Dermis blood vessel endothelial cell (primary cell): ENCODE results near the gene GCC2. TPM values are rescaled to one million over a fixed set of nuclear protein-coding genes. Genes with fewer than 3 reads are reported as not detected.
"Not testable (repeated sequence)": the region's sequence is repeated elsewhere in the genome, so short reads cannot be mapped to it uniquely, and the experiment has no call there.

Experiments used
- DNase-seq: peaks from one replicate; pipeline ENCODE4 v3.0.0; 2010
- total RNA-seq: library from RNA; depleted of rRNA; stranded (reverse); fragments of >200 nt; gene quantifications from 2 replicates; pipeline ENCODE4 v1.2.3, GENCODE V29; 2014

Gene GCC2
- total RNA-seq, 1 donor from 2014 or later: 26.7 TPM

DNA sequence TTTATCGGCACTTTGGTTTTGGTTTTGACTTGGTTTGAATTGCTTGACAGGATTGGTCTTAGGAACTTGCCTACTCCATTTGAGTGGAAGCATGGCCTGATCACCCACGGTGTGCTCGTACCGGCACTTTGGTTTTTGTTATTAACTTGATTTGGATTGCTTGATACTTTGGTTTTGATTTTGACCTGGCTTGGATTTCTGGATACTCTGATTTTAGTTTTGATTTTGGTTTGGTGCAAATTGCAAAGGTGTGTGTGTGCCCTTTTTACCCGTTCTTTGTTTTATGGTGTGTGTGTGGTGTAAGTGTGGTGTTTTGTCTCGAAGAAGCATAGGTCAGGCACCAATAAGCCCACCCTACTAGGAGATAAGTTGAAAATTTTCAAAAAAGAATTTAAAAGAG, 75.7 kb downstream of the GCC2 start:
- DNase-seq: not testable (repeated sequence)

DNA sequence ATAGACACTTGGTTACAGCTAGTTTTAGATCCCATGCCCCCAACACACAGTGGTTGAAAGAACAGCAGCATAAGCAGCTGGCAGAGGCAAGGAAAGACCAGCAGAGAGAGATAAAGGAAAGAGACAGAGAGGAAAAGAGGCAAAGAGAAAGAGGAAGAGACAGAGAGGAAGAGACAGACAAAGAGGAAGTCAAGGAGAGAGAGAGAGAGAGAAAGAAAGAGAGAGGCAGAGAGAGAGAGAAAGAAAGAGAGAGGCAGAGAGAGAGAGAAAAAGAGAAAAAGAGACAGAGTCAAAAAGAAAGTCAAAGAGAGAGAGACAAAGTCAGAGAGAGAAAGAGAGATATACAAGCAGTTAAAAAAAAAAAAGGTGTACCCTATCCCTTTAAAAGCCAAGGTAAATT, 76.3 kb downstream of the GCC2 start:
- not testable (repeated sequence) for DNase-seq

DNA sequence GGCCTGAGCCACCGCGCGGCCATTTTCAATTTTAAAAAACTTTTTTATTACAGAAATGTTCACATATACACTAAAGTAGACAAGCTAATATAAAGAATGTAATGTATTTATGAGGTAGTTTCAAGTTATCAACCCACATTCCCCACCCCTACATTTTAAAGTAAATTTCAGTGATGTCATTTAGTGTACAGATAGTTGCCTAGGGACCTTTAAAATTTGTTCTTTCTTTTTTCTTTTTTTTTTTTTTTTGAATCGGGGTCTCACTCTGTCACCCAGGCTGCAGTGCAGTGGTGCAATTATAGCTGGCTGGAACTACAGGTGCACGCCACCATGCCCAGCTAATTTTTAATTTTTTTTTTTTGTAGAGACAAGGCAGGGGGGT, 82.7 kb downstream of the GCC2 start:
- no peak for DNase-seq

DNA sequence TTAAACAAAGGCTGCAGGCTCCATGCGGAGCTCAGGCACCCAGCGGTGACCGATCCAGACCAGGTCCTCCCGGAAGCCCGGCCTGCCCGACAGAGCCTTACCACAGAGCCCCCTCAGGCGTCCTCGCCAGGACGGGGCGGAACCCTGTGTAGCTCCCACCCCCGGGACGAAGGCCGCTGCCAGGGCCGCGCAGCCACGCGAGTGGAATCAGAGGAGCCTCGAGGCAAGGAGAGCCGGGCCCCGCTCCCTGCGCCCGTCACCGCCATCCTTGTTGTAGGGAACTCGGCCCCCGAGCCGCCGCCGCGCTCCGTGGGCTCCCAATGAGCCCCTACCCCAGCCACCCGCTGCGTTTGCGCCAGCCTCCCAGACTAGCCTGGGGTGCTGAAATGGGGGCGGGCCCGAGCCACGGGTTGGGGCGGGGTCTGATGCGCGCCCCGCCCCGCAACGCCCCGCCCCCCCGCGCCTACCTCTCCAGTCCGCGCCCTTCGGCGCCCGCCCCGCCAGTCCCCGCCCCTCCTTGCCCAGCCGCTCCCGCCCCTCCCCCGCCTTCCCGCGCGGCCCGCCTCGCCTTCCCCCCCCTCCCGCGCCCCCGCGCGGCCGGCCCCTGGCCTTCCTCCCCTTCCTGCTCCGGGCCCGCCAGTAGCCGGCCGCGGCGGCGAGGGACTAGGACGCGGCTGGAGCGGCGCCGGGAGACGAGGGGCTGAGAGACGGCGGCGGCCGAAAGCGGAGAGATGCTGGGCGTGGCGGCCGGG, 85.0 kb downstream of the GCC2 start, which contains the start of gene LIMS1:
TSS of gene LIMS1 (plus strand) at position 639 of the 752 bp plus-strand sequence. CDS start at position 732, 93 bp downstream.
- DNase-seq: peak; percentile 91

DNA sequence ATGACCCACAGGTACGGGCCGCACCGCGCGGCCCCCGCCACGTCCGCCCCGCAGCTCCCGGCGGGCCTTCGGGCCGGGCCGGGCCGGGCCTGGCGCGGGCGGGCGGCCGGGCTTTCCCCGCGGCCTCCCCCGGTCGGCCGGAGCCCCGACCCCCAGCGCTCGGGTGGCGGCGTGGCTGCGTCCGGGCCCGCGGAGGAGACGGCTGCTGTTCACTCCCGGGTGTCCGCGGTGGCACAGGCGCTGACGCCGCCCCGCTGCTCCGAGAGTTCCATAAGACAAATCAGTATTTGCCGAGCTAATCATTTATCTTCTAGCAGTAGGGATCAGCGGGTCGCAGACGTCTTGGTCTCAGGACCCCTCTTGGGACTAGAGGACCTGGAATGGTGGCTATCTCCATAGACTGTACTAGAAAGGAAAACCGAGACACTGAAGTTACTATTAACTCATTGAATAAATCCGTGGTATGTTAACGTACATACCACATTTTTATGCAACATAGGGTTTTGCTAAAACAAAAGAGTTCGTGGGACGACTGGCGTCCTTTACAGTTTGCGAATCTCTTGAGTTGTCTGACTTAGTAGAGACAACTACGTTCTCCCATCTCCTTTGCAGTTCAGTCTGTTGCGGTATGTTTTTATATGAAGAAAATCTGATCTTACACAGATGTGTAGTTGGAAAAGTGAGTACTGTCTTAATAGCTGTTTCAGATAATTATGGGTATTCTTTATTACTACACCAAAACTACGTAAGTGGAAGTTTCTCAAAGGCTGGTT, 85.8 kb downstream of the GCC2 start:
- DNase-seq: peak; percentile 53

DNA sequence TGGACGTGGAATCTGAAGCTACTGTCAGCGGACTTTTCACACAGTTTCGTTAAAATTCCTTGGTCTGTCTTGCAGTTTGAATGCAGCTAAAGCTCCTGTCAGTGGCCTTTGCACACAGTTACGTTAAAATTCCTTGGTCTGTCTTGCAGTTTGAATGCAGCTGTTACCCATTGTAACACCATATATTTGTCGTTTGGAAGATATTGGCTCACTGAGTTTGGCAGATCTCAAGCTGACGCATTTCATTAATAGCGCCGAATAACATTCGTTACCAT, 86.3 kb downstream of the GCC2 start:
- peak; percentile 37 for DNase-seq

DNA sequence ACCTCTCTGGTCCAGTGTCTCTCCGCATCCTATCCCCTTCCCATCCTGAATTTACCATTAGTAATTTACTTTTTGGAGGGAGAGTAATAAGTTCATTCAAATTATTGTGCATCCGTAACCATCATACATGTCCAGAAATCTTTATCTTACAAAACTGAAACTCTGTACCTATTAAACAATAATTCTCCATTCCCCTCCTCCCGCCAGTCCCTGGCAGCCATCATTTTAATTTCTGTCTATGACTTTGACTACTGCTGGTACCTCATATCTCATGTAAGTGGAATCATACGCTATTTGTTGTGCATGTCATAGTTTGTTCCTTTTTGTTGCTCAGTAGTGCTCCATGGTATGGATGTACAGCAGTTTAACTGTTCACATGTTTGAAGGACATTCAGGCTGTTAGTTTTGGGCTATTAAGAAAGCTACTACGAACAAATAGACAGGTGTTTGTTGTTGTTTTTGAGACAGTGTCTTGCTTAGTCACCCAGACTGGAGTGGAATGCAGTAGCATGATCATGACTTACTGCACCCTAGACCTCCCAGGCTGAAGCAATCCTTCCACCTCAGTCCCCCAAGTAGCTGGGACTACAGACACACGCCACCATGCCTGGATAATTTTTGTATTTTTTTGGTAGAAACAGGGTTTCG, 87.3 kb downstream of the GCC2 start:
- no peak for DNase-seq

DNA sequence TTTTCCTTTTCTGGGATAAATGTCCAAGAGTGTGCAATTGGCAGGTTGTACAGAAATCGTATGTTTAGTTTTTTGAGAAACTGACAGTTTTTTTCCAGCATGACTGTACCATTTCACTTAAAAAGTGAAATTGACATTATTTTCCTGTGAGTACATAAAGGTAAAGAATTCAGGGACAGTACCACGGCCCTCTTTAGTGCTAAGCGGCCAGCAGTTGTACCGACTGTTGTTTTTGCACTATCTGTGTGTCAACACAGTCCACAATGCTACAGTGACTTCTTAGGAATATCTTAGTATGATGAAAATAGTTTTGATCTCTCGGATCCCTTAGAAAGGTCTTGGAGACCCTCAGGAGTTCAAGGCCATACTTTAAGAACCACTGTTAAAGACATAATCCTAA, 87.9 kb downstream of the GCC2 start:
- no peak for DNase-seq

DNA sequence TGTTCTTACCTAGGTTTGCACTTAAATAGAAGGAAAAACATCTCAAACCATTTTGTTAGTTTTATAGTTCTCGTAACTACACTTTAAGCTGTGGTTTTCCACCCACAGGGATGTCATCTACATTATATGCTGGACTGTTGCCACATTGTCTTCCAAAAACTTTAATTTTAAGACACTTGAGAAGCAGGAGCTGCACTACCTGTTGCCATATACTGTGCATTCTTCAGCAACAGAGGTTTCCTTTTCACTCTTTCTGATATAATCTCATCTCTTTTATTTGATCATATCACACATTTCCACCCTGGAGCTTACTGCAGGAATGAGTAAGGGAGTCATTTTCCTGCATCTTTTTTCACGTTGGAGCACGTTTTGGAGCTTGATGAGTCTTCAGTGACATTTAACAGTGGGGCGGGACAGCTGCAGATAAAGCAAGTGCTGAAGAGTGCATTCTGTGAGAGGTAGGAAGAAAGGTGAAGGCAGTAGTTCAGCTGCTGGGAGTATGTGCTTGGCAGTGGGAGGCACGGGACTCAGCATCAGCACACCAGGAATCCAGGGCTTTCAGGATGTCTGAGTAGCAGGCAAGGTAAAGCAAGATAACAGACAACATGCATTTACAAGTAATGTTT, 89.1 kb downstream of the GCC2 start:
- DNase-seq: no peak

DNA sequence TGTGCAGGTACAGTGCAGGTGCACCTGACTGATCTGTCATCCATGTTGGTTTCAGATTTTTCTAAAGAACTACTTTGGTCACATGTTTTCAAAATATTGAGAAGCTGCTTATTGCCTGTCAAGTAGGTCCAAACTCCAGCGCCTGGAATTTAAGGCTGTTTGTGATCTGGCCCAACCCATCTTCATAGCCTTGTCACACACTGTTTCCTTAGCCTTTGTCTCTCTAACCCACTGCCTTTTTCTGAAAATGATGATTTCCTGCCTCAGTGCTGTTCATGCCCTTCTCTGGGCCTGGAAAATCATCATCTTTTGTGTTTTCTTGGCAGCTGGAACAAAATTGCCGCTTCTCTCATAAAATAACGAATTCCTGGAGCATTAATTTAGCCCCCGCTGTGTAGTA, 92.4 kb downstream of the GCC2 start:
- peak; percentile 56 for DNase-seq

DNA sequence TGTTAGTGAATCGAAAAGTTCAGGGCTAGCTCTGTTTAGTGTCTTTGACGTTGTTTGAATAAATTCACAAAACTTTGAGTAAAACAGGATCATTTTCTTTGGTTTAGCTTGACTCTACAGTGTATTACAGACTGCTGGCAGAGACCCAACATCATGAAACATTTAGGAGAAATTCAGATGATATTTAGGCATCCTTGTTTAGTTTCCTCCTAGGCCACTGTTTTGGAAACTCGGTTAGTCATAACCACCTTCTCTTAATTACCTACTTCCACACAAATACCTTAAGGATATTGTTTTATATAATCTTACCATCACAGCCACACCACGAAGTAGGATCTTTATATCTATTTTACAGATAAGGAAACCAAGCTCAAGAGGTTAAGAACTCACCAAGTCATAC, 93.1 kb downstream of the GCC2 start:
- DNase-seq: peak; percentile 86

DNA sequence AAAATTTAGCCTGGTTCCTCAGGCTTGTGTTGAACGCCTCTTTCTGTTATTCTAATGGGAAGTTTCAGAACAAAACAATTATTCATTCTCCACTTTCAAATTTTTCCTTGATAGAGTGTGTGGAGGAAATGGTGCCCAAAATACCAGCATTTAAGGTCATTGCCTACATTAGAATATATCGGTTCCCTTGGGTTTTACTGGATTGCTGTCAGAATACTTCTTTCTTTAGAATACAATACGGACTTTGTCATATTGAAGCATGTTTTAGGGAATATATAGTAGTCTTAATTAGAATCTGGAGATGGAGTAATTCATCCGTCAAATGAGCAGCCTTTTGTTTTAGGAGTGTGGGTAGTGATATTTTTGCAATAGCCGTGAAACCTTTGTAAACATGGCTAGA, 98.6 kb downstream of the GCC2 start:
- DNase-seq: no peak

DNA sequence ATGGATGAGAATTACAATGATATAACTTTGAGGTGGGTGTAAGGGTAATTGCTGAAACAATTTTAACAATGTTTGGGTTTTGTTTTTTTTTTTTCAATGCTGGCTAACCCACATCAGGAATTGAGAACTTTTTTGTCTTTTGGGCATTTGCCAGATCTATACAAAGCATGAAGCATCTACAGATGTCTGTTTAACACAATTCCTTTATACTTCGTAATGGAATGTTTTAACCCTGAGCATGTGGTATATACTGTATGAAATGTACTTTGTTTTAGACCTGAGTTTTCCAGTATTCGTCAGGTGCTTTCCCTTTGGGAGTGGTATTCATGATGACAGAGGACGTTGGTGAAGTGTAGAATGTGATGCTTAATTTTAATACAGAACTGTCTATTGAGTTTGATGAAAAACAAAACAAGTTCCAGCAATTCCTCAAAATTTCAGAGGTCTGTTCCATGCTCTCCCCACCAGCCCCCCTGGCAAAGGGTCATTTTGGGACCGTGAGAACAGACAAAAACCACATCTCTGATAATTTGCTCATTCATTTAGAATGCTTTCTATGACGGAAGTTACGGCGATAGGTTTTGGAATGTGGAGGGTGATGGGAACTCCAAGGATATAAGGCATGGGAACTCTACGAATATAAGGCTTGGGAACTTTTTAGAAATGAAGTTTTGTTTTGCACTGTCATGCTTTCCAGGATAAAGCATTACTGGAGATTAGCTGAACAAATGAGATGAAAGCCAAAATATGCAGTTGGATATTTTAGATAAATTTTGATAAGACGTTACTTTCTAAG, 99.4 kb downstream of the GCC2 start:
- DNase-seq: no peak

DNA sequence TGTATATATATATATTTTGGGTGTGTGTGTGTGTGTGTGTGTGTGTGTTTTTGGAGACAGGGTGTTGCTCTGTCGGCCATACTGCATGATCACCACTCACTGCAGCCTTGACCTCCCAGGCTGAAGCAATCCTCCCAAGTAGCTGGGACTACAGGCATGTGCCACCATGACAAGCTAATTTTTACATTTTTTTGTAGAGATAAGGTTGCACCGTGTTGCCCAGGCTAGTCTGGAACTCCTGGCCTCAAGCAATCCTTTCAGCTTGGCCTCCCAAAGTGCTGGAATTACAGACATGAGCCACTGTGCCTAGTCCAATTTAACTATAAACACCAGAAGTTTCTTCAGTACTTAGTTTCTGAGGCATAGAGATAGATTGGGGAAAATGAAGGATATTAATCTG, 103.6 kb downstream of the GCC2 start:
- no peak for DNase-seq

DNA sequence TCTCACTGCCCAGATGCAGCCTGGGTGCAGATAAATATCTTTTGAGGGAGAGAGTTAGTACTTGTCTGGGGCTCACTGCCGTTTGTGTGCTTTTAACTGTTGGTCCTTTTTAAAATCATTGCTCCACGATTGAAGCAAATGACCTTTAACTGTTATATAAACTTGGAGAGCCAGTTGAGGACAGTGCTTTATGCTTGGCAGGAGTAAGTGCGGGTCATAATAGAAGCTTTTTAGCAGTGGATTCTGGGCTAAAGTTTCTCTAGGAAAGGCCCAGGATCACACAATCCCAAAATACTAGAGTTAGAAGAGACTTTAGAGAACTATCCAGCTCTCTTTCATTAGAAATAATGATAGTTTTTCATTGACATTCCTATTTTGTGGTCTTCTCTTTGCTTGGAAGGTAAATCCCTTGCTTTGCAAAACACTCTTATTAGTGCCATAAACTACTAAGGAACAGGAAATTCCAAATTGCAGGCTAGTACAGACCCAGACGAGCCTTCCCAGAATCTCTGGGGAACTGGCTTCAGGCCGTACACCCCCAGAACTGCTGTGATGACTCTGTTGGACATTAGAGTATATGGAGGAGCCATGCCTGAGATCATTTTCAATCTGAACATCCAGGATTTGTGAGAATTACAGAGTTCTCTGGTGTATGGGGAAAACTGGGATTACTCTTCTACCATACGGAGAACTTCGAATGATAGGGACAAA, 104.4 kb downstream of the GCC2 start:
- DNase-seq: no peak

DNA sequence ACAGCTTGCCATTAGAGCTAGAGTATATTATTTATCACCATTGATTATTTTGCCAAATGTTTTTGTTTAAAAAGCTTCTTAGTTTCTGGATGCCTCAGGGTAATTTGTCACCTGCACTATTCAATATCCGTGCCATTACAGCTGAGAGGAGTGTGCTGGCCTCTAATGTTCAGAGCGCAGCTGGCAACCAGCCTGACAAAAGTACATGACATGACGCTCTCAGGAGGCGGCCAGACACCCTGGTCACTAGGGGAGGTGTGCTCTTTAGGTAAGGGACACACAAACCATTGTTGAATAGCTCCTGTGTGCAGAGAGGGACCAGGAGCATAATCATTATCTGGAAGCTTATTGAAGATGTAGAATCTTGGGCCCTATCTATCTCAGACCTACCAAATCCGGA, 105.5 kb downstream of the GCC2 start:
- no peak for DNase-seq

DNA sequence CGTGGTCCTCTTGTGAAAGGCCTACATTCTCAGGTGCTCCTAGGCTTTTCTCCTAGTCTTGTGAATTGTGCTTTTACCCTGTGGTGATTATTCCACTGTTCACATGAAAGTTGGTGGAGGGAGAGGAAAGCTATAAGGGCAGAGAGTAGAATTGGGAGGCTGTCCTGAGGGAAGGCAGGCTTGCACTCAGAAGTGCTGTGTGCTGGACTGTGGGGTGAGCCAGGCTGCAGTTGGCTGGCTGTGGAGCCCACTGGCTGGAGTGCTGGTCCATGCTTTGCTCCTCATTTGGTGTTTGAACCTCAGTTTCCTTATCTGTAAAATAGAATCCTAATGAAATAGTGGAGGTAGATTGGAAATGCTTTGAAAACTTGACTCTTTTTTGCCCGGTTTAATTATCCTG, 106.6 kb downstream of the GCC2 start:
- DNase-seq: no peak

DNA sequence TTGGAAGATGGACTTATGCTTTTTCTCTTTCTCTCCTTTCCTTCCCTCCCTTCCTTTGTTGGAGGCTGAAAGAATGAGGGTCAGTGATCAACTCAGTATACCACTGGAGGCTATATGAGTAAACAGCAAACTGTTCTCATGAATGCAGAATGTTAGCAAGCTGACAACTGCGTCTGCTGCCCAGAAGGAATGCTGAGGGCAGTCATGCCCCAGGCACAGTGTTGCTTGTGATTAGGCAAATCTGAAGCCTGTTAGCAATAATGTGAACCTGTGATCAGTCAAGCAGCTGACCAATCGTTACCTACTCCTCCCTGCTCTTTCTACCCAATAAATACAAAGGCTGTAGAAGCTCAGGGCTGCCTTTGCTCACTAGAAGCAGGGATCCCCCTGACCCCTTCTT, 107.6 kb downstream of the GCC2 start:
- DNase-seq: not testable (repeated sequence)
